ENCODE measurements around the gene PFN3. TPM values are rescaled to one million over a fixed set of nuclear protein-coding genes. Genes with fewer than 3 reads are reported as not detected.

The PFN3 gene
- total and polyA plus RNA-seq, 8 donors, result not detected

DNA sequence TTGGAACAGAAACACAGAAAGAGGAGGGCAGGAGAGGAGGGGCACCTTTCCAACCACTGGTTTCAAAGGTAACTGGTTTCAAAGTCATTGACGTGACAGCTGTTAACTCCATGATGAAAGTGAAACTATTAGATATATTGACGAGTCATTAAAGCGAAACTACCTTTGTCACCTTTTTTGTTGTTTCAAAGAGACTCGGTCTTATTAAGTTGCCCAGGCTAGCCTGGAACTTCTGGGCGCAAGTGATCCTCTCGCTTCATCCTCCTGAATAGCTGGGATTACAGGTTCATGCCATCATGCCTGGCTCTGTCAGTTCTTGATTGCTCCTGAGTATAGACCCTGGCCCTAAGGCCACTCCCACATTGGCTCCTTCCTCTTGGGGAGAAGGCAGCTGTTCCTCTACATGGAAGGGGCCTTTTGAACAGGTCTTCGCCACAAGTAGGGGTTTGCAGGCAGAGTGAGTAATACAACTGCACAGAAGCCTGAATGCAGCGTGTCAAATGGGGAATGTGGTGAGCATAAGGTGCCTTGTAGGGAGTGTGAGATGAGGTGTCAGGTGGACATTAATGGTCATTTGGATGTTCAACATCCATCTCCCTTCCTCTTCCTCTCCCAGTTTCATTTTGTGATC lies 12.3 kb upstream of the PFN3 start:
- TF ChIP-seq, protein P1, sequence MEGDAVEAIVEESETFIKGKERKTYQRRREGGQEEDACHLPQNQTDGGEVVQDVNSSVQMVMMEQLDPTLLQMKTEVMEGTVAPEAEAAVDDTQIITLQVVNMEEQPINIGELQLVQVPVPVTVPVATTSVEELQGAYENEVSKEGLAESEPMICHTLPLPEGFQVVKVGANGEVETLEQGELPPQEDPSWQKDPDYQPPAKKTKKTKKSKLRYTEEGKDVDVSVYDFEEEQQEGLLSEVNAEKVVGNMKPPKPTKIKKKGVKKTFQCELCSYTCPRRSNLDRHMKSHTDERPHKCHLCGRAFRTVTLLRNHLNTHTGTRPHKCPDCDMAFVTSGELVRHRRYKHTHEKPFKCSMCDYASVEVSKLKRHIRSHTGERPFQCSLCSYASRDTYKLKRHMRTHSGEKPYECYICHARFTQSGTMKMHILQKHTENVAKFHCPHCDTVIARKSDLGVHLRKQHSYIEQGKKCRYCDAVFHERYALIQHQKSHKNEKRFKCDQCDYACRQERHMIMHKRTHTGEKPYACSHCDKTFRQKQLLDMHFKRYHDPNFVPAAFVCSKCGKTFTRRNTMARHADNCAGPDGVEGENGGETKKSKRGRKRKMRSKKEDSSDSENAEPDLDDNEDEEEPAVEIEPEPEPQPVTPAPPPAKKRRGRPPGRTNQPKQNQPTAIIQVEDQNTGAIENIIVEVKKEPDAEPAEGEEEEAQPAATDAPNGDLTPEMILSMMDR (IDR thresholded peaks at IDR 0.05), result no peak
- DNase-seq (no peak), ATAC-seq (no peak), FAIRE-seq (no peak)
- intact Hi-C loops (cut with DNase I), result no loop called here
- no peaks in the 10 kb centered on the region for H3K36me3 ChIP-seq
- no peaks in the 10 kb centered on the region for H3K27me3 ChIP-seq
- no peak overlapping the region for H3K27ac ChIP-seq
- WGBS, 2 donors, result 70 to 75% methylated on average over 8 of the region's 8 CpGs
- no peaks in the 10 kb centered on the region for H3K4me1 ChIP-seq
- H3K9me3 ChIP-seq, result no peaks in the 10 kb centered on the region
- H3K4me3 ChIP-seq, result no peak overlapping the region

DNA sequence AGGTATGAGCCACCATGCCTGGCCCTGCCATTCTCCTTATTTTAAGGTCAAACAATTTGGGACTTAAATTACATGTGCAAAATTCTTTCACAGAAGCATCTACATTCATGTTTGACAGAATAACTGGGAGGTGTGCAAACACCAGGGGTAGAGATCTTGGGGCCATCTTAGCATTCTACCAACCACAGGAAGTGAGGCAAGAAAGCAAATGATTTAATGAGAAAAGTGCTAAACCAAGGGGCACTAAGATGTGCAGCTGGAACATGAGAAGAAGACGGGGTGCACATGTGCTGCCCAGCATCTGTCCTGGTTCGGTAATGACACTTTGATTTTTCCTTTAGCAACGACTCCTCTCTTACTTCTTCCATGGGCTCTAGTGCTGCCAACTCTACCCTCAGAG lies 10.1 kb upstream of the PFN3 start:
- Histone ChIP-seq H3K36me3 (no peaks in the 10 kb centered on the region), H3K4me1 (no peaks in the 10 kb centered on the region), H3K27me3 (no peaks in the 10 kb centered on the region), H3K9me3 (no peaks in the 10 kb centered on the region), H3K27ac (no peak overlapping the region), H3K4me3 (no peak overlapping the region)
- TF ChIP-seq, protein P1 (IDR thresholded peaks at IDR 0.05), result no peak
- WGBS, 2 donors, result 75 to 79% methylated on average over 3 of the region's 3 CpGs
- ATAC-seq, result no peak
- intact Hi-C loops (cut with DNase I), result no loop called here
- FAIRE-seq, result no peak
- DNase-seq, result no peak

DNA sequence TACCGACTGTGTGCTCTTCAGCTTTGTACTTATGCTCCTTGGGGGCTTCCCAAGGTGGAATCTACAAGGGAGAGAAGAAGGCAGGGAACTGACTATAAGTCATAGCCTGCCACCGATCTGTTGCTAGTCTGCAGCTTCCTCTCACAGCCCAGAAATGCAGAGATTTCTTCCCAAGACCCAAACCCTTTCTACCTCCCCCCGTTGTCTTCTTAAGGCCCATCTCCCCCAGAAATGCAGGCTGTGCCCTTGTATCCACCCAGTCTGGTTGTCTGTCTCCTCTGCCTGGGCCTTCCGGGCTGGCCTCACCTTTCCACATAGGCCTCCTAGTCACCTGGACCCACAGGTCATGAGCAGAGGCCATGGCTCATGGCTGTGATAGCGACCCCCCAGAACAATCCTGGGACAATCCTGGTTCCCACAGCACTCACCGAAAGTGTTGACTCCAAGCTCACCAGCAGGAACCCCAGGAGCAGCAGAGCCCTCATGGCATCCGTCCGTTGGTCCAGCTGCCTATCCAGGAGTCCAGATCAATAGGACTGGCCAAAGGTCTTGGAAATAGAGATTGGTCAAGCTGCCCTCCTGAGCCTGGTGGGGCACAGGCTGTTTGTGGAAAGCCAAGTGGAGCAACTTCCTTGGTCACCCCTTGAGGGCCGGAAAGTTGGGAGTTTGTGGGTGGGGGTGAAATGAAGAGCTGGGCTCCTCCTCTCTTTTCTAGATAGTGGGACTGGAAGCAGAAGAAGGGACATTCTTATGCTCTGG lies 8.8 kb upstream of the PFN3 start, which contains the start of gene F12:
Gene F12, minus strand, starts transcription at position 522 of the 759 bp plus-strand sequence. Its CDS starts 37 bp downstream, at position 485.
- Histone ChIP-seq H3K27ac (no peak within 1 kb of the TSS), H3K36me3 (no peaks in the 10 kb centered on the region), H3K4me1 (peaks cover 0 to 5% (median 4%) of the 10 kb centered on the region in 3 donors), H3K4me3 (no peak within 1 kb of the TSS), H3K9me3 (no peaks in the 10 kb centered on the region), H3K27me3 (no peaks in the 10 kb centered on the region)
- WGBS, 2 donors, result 74 to 81% methylated on average over 9 of the region's 9 CpGs
- FAIRE-seq (no peak), DNase-seq (no peak), ATAC-seq (no peak)
- intact Hi-C loops (cut with DNase I), result loop anchor here in 1 of 3 donors (5.0 kb wide), 1 partner anchor 43 kb away; no protein-coding TSS in a partner anchor
- TF ChIP-seq, protein P1 (IDR thresholded peaks at IDR 0.05), result no peak

DNA sequence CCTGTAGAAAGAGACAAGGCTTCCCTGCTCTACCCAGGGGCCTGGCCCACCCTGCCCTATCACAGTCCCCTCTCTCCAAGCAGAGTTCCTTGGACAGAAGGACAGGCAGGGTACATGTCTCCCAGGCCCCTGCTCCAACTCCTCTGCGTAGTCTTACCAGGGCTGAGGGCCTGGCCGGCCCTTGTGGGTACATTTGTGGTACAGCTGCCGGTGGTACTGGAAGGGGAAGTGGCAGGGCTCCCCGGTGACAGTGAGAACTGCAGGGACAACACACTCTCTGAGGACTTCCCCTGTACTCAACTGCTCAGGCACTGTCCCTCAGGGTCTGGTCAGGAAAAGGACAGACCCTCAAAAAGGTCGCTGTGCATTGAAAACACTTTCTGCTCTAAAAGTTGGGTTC lies 5.3 kb upstream of the PFN3 start:
- Histone ChIP-seq H3K27me3 (no peaks in the 10 kb centered on the region), H3K9me3 (no peaks in the 10 kb centered on the region), H3K4me1 (peaks cover 4 to 14% (median 8%) of the 10 kb centered on the region in 3 donors), H3K27ac (no peak overlapping the region), H3K36me3 (no peaks in the 10 kb centered on the region), H3K4me3 (no peak overlapping the region)
- no peak for FAIRE-seq
- intact Hi-C loops (cut with DNase I), result loop anchor here in 1 of 3 donors (5.0 kb wide), 1 partner anchor 46 kb away; no protein-coding TSS in a partner anchor
- ATAC-seq, result no peak
- 86 to 94% methylated on average over 5 of the region's 5 CpGs for WGBS, 2 donors
- TF ChIP-seq, protein P1 (IDR thresholded peaks at IDR 0.05), result no peak
- DNase-seq, result no peak

All from pancreas (tissue), 10 donors.